Keratinocyte (primary cell): Measurements from ENCODE around the gene TUT4.

Experiments
- CTCF ChIP-seq, 3 experiments: IDR thresholded peaks in 1 of 3; conservative IDR thresholded peaks in 1 of 3; optimal IDR thresholded peaks in 1 of 3; 2 replicates in 2 of 3; 3 replicates in 1 of 3; pipeline versions ENCODE3 to v1.5.1; 2011; ENCODE audit warnings: low read length in 3 of 3, mild to moderate bottlenecking in 3 of 3, moderate library complexity in 2 of 3, control low read depth in 1 of 3, inconsistent platforms in 1 of 3; ENCODE audit not compliant: insufficient read depth in 2 of 3; ENCODE audit errors: extremely low read depth in 1 of 3
- EZH2 ChIP-seq: IDR thresholded peaks from one replicate; pipeline ENCODE4 v1.6.1; 2012; ENCODE audit warnings: inconsistent platforms, mild to moderate bottlenecking, low read length, moderate library complexity

- TF ChIP-seq CTCF (optimal IDR thresholded peaks at IDR 0.05 in 1 of 3, IDR thresholded peaks at IDR 0.05 in 1 of 3, conservative IDR thresholded peaks at IDR 0.05 in 1 of 3; ENCODE audit: extremely low read depth in 1 of 3, insufficient read depth in 2 of 3, low read length in 3 of 3): no peak
- no peak for TF ChIP-seq EZH2
Measured at GRCh38 chr1:52473039-52473438, 79.9 kb downstream of the TUT4 start.
